GM12874 (cell line): Measurements from ENCODE around the gene TUBB8.
A peak's percentile ranks its signal among the peaks of the same experiment; 100 is the strongest.

ENCODE experiments used
- TF ChIP-seq, protein P1 (sequence below): IDR thresholded peaks from 2 replicates; pipeline ENCODE4 v1.5.1; 2011; ENCODE audit warnings: low read depth, mild to moderate bottlenecking, control low read depth, low read length, moderate library complexity; ENCODE audit not compliant: insufficient read depth

Gene TUBB8

DNA sequence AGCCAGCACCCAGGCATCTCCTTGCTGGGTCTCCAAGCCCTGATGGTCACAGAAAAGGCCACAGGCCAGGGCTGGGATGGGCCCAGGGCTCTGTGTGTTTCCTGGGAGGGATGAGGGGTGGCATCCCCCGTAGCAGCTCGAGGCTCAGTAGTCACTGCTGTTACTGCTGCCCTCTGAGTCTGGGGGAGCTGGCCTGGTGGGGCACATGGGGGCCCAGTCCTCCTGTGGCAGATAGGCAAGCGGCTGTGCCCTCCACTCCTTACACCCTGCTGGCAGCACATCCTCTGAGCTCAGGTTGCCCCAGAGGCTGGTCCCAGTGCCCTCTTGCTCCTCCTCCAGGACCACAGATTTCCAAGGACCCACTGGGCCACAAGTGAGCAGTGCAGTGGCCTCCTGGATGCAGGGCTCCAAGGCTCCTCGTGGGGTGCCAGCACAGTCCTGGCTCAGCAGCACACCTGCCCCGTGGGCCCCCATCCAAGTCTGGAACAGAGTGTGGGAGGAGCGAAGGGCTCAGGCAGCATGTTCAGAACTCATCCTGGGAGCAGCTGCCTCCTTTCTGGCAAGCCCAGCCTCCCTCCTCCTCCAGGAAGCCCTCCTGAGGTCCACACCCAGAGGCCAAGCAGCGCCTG is 31.5 kb upstream of the TUBB8 start:
- TF ChIP-seq, protein P1, sequence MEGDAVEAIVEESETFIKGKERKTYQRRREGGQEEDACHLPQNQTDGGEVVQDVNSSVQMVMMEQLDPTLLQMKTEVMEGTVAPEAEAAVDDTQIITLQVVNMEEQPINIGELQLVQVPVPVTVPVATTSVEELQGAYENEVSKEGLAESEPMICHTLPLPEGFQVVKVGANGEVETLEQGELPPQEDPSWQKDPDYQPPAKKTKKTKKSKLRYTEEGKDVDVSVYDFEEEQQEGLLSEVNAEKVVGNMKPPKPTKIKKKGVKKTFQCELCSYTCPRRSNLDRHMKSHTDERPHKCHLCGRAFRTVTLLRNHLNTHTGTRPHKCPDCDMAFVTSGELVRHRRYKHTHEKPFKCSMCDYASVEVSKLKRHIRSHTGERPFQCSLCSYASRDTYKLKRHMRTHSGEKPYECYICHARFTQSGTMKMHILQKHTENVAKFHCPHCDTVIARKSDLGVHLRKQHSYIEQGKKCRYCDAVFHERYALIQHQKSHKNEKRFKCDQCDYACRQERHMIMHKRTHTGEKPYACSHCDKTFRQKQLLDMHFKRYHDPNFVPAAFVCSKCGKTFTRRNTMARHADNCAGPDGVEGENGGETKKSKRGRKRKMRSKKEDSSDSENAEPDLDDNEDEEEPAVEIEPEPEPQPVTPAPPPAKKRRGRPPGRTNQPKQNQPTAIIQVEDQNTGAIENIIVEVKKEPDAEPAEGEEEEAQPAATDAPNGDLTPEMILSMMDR, result no peak

DNA sequence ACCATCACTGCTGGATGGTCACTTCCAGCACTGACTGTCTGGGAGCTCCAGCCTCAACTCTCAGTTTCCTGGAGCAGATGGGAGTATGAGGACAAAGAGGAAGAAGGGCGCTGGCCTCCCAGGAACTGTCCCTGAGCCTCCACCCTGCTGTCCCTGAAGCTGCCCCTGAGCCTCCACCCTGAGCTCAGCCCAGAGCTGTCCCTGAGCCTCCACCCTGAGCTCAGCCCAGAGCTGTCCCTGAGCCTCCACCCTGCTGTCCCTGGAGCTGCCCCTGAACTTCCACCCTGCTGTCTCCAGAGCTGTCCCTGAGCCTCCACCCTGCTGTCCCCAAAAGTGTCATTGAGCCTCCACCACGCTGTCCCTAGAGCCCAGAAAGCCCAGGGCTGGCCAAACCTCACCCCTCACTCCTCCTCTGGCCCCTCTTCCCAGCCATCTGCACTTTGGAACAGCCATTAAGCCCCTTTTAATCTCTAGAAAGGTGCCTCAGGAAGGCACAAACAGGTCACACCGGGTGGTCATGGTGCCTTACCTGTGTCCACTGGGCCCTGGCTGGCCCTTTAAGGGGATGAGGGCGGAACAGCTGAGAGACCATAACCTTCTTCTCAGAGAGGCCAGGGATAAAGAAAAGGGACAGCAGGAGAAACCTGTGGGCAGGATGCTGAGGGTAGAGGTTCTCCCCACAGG is 30.6 kb upstream of the TUBB8 start:
- TF ChIP-seq, protein P1, result no peak

DNA sequence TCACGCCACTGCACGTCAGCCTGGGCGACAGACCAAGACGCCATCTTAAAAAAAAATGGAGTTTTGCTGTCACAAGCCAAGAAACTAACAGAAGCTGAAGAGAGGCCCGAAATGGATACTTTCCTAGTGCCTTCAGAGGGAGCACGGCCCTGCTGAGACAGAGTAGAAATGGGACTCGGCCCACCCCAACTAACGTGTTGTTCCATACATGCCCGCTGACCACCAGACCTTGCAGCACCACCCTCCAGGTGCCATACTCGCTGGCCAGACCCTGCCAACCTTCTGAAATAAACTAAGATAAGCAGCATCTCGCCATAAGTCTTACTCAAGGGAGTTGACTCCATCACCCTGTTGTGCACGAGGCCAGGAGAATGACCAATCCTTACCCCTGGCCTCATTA is 29.5 kb upstream of the TUBB8 start:
- TF ChIP-seq, protein P1, result no peak

DNA sequence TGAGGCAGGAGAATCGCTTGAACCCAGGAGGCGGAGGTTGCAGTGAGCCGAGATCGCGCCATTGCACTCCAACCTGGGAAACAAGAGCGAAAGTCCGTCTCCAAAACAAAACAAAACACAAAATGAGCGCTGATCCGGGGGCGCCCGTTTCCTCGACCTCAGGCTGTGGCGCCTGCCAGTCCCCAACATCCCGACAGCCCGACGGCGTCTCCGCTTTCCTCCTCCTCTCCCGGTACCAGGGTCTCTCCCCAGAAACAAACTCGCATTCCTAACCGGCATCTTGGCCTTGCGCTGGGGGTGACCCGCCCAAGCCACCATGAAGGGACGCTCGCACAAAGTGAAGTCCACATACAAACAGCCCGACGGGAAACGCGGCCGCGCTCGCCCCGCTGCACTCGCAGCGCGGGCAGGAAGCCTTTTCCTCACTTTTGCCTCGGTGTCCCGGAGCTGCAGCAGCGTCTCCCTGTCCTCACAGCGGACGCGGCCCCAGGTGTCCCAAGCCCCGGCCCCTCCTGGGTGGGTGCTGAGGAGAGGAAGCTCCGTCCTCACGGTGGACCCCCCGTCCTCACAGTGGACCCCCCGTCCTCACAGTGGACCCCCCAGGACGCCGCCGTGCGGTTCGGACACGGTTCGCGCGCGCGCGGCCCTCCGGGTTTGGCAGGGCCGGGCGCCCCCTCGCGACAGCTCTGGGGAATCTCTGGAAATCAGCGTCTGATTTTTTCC is 24.6 kb upstream of the TUBB8 start:
- TF ChIP-seq, protein P1, result peak; percentile 68

DNA sequence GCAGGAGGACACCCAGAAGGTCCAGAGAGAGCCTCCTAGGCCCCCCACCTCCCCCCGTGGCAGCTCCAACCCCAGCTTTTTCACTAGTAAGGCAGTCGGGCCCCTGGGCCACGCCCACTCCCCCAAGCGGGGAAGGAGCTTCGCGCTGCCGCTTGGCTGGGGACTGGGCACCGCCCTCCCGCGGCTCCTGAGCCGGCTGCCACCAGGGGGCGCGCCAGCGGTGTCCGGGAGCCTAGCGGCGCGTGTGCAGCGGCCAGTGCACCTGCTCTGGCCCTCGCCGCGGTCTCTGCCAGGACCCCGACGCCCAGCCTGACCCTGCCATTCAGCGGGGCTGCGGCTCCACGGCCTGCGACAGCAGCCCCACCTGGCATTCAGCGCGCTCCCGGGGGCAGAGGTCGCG is 37.8 kb downstream of the TUBB8 start:
- TF ChIP-seq, protein P1, result 0 out of 2 replicates have a peak, but pooled peaks have one; percentile 3
